ENCODE results near the gene BACH2. TPM values are rescaled to one million over a fixed set of nuclear protein-coding genes. Genes with fewer than 3 reads are reported as not detected.

Gene BACH2
- total and polyA plus RNA-seq, 9 of the 15 experiments (the other 6 are each of a cell fraction or from before 2014, with no cell fraction given), result 0.06 to 3.1 (median 0.59) TPM

- TF ChIP-seq PBX2 (CRISPR knock-in tag; IDR thresholded peaks at IDR 0.05; ENCODE audit: low read depth) (no peak), PBX2 (tag; conservative IDR thresholded peaks at IDR 0.05; ENCODE audit: low read depth) (no peak), ZC3H11A (IDR thresholded peaks at IDR 0.05; ENCODE audit: low read depth, low read length) (no peak), CXXC5 (CRISPR knock-in tag; IDR thresholded peaks at IDR 0.05) (no peak), ZNF354B (CRISPR knock-in tag; IDR thresholded peaks at IDR 0.05) (no peak), SMAD3 (CRISPR knock-in tag; conservative IDR thresholded peaks at IDR 0.05) (no peak), MAFF (IDR thresholded peaks at IDR 0.05; ENCODE audit: low read length) (no peak), HINFP (tag; conservative IDR thresholded peaks at IDR 0.05; ENCODE audit: low read depth) (no peak), ARID1B (IDR thresholded peaks at IDR 0.05) (peak; percentile 64), HNRNPH1 (optimal IDR thresholded peaks at IDR 0.05; ENCODE audit: low read depth, low read length) (no peak), PYGO2 (tag; IDR thresholded peaks at IDR 0.05) (no peak), MYBL2 (IDR thresholded peaks at IDR 0.05; ENCODE audit: low read depth) (no peak), MYBL2 (CRISPR knock-in tag; IDR thresholded peaks at IDR 0.05; ENCODE audit: borderline replicate concordance) (no peak), HOMEZ (CRISPR knock-in tag; IDR thresholded peaks at IDR 0.05) (no peak), PKNOX1 (IDR thresholded peaks at IDR 0.05) (no peak), RFX7 (CRISPR knock-in tag; IDR thresholded peaks at IDR 0.05) (no peak), EP300 (IDR thresholded peaks at IDR 0.05; ENCODE audit: low read length) (no peak), NKRF (IDR thresholded peaks at IDR 0.05; ENCODE audit: borderline replicate concordance) (no peak)
Measured at GRCh38 chr6:90103056-90103800, 193.4 kb downstream of the BACH2 start (continued).

All from K562 (cell line).